GM12864 (cell line): ENCODE measurements around the gene CREB3.

Experiments used
- DNase-seq: peaks from one replicate; pipeline ENCODE4 v3.0.0-alpha.2; 2011; ENCODE audit warnings: low read depth
- H3K4me3 ChIP-seq: 2 replicates; pipeline ENCODE4 v1.5.1; 2011; ENCODE audit warnings: mild to moderate bottlenecking, low read depth, low read length, control low read depth
- CTCF ChIP-seq: IDR thresholded peaks from 2 replicates; pipeline ENCODE4 v1.5.1; 2011; ENCODE audit warnings: low read depth, mild to moderate bottlenecking, moderate library complexity, low read length, control low read depth, inconsistent platforms; ENCODE audit errors: missing control alignments

Gene CREB3

GRCh38 chr9:35771075-35771433 lies 38.6 kb downstream of the CREB3 start:
- no peak overlapping the region for H3K4me3 ChIP-seq
- DNase-seq: no peak
- TF ChIP-seq CTCF: no peak

- DNase-seq: no peak
- no peak overlapping the region for H3K4me3 ChIP-seq
- TF ChIP-seq CTCF: no peak
Measured at GRCh38 chr9:35771534-35771933, 39.1 kb downstream of the CREB3 start.

GRCh38 chr9:35771943-35772342 lies 39.5 kb downstream of the CREB3 start:
- no peak for DNase-seq
- TF ChIP-seq CTCF: no peak
- no peak overlapping the region for H3K4me3 ChIP-seq

- DNase-seq: no peak
- no peak for TF ChIP-seq CTCF
- H3K4me3 ChIP-seq: no peak overlapping the region
Measured at GRCh38 chr9:35774907-35775635, 42.6 kb downstream of the CREB3 start.

DNA sequence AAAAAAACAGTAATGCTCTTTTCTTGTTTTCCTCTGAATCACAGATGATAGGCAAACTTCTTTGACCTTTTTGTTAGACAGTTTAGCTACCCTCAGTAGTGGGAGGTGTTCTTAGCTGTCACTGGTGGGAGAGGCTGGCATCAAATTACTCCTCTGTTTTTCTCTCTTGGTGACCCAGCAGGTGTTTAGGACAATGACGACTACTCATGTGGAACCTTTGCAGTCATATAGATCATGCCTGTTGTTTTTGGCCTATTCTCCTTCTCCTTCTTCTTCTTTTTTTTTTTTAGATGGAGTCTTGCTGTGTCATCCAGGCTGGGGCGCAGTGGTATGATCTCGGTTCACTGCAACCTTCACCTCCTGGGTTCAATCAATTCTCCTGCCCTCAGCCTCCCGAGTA lies 43.6 kb downstream of the CREB3 start:
- DNase-seq: no peak

DNA sequence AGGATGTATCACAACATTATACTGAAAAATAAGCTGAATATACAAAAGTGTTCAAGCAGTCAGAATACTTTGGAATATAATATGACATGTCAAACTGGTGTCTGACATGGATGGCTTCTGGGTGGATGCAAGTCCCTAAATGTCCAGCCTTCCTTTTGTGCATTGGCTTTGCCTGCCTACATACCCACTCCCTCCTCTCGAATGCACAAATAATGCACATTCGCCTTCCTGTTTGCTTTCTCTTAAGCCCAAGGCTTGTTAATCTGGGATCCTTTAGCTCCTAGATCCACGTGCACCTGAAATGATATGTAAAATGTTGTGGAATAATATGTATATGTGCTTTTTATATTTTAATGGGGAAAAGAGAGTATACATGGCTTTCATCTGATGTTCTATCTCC lies 46.0 kb downstream of the CREB3 start:
- TF ChIP-seq CTCF: no peak
- DNase-seq: no peak
- no peak overlapping the region for H3K4me3 ChIP-seq

More for the DNA sequence above, 43.6 kb downstream of the CREB3 start:
- TF ChIP-seq CTCF: no peak
- no peak overlapping the region for H3K4me3 ChIP-seq

GRCh38 chr9:35781066-35781465 lies 48.6 kb downstream of the CREB3 start:
- no peak for TF ChIP-seq CTCF
- DNase-seq: no peak
- H3K4me3 ChIP-seq: no peak overlapping the region
